GM18870 (cell line): ENCODE results near the gene NDUFAF5.
"Not testable (repeated sequence)": the region's sequence is repeated elsewhere in the genome, so short reads cannot be mapped to it uniquely, and the experiment has no call there.

Source experiments
- ATAC-seq: cut with Tn5 transposase; IDR thresholded peaks from one replicate; pipeline ENCODE4 v1.9.1; 2021; ENCODE audit warnings: moderate library complexity; ENCODE audit not compliant: unreplicated experiment

The NDUFAF5 gene, protein sequence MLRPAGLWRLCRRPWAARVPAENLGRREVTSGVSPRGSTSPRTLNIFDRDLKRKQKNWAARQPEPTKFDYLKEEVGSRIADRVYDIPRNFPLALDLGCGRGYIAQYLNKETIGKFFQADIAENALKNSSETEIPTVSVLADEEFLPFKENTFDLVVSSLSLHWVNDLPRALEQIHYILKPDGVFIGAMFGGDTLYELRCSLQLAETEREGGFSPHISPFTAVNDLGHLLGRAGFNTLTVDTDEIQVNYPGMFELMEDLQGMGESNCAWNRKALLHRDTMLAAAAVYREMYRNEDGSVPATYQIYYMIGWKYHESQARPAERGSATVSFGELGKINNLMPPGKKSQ

DNA sequence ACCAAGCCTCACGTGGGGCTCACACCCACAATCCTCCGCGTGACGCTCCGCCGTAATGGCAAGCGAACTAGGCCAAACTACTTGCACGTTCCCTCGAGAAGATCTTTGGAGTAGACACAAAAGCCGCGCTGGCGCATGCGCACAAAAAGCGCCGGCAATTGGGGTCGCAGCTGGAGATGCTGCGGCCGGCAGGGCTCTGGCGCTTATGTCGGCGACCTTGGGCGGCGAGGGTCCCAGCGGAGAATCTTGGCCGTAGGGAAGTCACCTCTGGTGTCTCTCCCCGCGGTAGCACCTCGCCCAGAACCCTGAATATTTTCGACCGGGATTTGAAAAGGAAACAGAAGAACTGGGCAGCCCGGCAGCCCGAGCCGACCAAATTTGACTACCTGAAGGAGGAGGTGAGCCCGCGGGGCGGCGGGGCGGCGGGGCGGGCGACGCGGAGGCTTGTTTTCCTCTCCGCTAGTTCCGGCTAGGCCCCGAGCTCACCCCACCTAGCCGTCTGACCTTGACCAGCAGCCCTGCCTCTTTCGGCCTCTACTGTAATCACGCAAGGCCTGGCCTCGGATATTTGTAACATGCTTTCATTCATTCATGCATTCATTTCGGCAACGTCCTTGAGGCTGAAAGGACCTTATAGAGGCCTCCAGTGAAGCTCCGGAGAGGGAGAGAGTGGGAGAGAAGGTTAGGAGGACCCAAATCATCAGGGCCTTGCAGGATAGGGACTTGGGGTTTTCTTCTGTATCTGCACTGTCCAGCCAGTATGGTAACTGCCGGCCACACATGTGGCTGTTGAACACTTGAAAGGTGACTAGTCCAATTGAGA lies at the start of gene NDUFAF5, which contains the start of gene ESF1:
Gene NDUFAF5, plus strand, starts transcription at position 136 of the 823 bp plus-strand sequence. Its CDS starts 41 bp downstream, at position 177.
Gene ESF1, minus strand, starts transcription at position 27 of the 823 bp plus-strand sequence. CDS start 1,779 bp downstream, outside the sequence.
- ATAC-seq: peak; percentile 96

DNA sequence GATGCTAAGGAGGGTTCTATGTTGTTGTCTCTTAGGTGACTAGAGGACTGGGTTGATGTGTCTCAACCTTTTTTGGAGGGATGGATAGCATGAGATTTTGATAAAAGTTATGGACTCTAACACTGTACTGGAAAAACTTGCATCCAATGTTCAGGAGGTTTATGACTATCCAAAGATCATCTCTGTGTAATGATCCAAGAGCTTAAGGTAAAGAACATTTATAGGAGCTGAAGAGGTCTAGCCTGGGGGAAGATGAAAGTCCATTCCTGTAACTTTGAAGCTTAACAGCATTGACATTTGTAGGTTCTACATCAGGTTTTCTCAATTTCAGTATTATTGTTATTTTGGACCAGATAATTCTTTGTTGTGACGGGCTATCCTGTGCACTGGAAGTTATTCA lies 49.0 kb upstream of the NDUFAF5 start:
- no peak for ATAC-seq

DNA sequence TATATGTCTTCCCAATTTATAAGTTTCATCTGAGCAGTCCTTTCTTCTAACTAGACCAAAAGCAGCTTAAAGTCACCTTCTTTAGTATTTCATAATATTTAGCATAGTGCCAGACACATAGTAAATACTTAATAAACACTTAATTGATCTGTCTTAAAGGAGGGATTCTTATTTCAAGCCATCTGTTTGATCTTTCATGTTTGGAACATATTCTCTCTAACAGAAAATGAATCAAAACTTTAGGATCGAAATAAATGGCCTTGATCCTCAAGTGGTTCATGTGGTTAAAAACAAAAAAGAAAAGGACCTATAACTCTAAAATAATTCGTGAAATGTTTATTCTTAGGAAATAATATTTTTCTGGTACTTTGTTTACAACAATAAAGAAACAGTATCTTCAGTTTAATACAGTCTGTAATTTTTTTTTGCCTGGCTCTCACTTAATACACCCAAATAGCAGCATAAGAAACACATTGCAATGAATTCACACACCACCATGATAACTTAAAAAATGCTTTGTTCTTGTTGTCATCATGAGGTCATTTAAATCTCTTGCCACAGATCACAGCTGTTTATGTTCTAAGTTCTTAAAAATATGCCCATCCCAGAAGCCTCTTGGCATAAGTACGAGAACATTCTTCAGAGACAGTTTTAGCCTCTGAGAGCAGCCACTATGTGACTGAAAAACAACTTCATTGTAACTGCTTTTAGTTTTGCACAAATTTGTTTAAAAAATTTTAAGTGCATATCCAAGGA lies 48.2 kb upstream of the NDUFAF5 start:
- no peak for ATAC-seq

DNA sequence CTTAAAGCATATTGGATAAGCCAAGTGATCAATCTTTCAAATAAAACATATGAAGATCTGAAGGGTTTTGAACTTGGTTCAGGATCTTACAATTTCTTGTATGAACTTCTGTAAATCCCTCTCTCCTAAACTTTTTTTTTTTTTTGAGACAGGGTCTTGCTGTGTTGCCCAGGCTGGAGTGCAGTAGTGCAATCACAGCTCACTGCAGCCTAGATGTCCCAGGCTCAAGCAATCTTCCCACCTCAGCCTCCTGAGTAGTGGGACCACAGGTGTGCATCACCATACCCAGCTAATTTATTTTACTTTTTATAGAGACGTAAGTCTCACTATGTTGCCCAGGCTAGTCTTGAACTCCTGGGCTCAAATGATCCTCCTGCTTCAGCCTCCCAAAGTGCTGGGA lies 46.6 kb upstream of the NDUFAF5 start:
- not testable (repeated sequence) for ATAC-seq

DNA sequence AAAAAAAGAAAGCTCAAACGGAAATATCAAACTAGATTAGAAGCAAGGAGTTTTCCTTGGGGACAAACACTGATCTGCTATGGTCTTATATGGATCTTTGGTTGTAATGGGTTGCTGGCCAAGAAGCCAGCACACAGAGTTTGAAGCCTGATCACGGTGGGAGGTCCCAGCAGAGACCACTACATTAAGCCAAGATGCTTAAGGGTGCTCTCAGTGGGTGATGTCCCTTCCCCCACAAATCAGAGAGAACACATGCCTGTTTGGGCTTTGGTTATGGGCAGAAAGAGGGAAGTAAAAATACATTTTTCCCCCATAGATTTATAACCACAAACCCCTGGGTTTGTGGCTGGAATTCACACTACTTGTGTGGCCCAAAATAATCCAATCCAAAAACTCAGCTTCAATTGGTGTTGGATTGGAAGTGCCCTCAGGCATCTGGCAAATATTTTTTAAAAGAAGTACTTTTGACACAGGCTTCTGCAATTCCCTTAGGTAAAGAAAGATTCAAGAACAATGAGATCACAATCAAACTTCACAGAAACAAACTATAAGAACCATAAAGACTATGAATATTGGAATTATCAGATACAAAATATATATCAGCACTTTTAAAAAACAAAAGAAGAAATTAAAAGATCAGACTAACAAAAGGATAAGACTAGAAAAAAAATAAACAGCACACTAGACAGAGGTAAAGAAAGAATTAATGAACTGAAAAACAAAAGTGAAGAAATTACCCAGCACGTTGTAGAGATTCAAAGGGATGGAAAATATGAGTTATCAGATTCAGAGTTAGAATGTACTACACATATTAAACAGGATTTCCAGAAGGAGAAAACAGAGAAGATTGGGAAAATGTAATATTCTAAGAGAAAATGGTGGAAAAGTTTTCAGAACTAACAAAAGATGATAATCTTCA lies 44.8 kb upstream of the NDUFAF5 start:
- no peak for ATAC-seq

DNA sequence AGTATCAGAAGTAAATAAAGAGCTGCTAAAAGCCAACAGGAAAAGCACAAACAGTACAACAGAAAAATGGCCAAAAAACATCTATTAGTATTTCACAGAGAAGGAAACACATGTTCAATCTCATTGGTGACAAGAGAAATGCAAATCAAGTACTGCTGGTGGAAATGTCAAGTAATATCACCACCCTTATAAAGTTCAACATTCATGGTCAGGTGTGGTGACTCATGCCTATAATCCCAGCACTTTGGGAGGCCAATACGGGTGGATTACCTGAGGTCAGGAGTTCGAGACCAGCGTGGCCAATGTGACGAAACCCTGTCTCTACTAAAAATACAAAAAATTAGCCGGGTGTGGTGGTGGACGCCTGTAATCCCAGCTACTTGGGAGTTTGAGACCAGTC lies 42.9 kb upstream of the NDUFAF5 start:
- no peak for ATAC-seq

DNA sequence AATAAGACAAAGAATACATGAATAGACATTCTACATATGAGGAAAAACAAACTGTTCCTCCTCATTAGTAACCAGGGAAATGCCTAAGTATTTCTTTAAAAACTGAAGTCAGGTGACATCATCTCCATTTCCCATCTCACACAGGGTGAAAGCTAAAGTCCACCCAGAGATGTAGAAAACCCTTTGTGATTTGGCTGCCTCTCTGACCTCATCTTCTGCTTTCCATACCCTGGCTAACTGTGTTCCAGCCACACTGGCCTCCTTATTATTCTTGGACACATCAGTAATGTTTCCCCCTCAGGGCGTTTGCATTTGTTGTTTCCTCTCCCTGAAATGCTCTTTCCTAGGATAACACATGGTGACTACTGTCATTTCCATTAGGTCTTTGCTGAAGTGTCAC lies 40.5 kb upstream of the NDUFAF5 start:
- ATAC-seq: no peak

DNA sequence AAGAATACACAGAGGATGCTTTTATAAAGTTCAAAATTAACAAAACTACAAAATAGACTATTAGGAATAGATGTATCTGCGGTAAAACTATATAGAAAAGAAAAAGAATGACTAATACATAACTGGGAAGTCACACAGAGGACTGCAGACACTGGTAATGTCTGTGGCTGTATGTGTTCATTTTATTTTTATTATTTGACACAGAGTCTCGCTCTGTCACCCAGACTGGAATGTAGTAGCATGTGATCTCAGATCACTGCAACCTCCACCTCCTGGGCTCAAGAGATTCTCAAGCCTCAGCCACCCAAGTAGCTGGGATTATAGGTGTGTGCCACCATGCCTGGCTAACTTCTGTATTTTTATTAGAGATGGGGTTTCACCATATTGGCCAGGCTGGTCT lies 39.0 kb upstream of the NDUFAF5 start:
- ATAC-seq: no peak

DNA sequence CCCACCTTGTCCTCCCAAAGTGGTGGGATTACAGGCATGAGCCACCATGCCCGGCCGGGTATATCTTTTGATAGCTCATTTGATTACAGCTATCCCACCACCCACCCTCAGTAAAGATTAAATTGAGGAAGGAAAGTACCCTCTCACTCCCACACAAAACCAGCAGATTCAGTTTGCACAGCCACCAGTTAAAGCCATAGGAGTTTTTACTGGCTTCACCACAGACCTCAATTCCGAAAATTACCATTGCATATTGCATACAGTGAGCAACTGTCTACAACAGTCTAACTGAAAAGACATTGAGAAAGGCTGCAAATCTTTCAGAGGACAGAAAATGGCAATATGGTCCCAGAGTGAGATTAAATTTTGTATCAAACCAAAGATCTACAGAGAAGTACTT lies 35.0 kb upstream of the NDUFAF5 start:
- ATAC-seq: no peak

DNA sequence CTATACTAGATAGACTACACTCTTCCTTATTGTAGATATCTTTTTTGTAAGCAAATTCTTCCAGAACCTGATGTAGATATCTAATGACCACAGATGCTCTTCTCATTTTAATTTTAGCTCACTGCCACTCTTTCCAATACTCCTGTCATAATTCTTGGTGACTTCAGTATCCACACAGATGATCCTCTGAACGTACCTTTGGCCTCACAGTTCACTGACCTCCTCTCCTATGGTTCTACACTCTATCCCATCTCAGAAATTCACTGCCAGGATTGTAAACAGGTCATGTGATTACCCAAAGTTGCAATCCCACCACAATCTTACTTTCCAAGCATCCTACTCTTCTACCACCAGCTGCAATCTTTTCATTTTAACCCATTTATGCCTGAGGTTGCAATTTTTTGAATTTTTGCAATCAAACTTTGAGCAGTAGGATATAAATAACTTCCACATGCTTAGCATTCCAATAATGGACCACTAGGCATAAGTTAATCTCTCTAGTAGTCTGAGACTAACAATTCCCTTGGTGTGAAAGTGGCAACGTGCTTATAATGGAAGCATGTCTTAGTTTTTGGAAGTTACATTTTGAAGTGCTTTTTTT lies 31.3 kb upstream of the NDUFAF5 start:
- ATAC-seq: no peak

DNA sequence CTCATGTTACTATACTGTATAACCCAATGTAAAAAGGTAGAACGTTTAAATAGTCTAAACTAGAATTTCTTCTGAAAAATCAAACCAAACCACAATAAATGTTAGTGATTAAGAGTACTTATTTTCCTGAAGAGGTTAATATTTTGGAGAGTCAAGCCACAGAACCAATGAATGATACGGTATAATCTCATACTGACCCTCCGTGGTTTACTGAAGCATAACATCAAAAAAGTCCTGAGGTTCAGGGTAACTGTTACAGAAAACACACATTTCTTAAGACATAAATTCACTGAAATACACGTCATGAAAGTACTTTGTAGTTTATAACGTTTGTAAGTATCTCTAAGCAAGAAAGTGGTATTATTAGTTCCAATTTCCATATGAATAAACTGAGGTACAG lies 29.0 kb upstream of the NDUFAF5 start:
- no peak for ATAC-seq

DNA sequence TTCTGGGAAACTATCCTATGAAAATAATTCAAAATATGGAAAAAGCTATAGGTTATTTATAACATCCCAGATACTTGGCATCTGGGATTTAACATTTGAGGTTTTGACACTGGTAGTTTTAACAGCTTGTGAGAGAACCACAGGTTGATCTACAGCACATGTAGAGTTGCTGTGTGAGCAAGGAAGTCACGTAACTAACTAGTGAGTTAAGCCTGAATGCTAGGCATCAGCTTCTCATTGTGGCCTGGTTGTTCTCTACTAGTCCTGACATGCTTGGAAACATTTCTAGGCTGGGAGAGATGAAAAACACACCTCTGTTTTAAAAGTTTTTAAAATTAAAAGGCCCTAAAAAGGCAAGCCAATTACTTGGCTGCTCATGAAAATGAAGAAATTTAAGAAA lies 28.3 kb upstream of the NDUFAF5 start:
- ATAC-seq: no peak

DNA sequence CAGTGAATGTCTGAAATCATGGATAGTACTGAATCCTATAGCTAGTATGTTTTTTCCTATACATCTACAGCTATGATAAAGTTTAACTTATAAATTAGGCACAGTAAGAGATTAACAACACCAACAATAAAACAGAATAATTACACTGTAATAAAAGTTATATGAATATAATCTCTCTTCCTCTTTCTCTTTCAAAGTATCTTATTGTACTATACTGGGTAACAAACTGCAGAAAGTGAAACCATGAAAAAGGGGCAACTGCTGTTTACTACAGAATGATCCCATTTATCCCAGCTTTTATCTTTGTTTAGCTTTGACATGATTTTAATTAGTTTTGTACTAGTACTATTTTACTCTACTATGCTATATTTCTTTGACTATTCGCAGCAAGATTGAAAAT lies 25.9 kb upstream of the NDUFAF5 start:
- ATAC-seq: no peak

DNA sequence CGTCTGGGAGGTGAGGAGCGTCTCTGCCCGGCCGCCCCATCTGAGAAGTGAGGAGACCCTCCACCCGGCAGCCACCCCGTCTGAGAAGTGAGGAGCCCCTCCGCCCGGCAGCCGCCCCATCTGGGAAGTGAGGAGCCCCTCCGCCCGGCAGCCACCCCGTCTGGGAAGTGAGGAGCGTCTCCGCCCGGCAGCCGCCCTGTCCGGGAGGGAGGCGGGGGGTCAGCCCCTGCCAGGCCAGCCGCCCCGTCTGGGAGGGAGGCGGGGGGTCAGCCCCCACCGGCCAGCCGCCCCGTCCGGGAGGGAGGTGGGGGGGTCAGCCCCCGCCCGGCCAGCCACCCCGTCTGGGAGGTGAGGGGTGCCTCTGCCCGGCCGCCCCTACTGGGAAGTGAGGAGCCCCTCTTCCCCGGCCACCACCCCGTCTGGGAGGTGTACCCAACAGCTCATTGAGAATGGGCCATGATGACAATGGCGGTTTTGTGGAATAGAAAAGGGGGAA lies 24.3 kb upstream of the NDUFAF5 start:
- not testable (repeated sequence) for ATAC-seq

DNA sequence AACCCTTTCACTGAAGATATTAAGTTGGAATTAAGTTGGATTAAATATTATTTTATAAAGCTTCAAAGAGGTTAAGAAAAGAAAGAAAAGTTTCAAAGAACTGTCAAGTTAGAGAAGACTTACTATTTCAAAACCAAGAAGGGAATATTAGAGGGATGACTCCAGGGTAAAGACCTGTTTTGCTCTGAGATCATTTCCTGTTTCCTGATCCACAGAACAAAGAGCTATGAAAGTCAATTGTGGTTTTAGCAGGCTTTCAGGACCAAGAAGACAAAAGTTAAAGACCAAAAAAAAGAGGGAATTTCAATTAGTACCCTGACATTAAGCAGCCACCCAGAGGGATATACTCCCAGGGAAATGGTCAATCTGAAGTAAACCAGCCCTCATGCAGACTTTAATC lies 19.5 kb upstream of the NDUFAF5 start:
- no peak for ATAC-seq

DNA sequence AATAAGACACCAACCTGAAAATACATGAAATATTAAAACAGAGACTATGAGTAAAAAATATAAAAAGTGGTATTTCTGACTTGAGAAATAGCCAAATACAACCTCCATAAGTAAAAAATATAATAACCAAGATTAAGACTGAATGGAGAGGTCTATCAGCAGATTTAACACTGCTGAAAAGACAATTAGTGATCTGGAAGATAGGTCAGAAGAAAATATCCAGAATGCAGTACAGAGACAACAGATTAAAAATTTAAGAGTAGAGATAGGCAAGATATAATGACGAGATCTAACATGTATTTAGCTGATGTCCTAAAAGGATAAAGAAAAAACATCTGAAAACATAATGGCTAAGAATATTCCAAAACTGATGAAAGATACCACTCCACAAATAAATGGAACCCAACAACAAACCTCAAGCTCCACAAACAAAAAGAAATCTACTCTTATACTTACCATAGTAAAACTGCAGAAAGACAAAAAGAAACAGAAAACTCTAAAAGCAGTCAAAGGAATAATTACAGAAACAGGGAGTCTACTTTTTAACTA lies 18.9 kb upstream of the NDUFAF5 start:
- no peak for ATAC-seq

DNA sequence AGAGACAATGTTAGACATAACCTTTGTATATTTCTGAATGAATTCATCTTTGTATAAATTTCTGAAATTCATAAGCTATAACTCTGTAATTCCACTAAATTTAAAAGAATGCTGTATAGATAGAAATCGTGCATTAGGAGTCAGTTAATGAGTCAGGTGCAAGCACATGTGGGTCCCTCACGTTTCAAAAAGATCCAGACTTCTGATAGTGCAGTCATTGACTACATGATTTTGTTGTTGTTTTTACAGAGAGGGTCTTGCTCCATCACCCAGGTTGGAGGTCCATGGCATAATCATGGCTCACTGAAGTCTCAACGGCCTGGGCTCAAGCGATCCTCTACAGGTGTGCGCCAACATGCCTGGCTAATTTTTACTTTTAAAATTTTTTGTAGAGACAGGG lies 14.7 kb upstream of the NDUFAF5 start:
- no peak for ATAC-seq

DNA sequence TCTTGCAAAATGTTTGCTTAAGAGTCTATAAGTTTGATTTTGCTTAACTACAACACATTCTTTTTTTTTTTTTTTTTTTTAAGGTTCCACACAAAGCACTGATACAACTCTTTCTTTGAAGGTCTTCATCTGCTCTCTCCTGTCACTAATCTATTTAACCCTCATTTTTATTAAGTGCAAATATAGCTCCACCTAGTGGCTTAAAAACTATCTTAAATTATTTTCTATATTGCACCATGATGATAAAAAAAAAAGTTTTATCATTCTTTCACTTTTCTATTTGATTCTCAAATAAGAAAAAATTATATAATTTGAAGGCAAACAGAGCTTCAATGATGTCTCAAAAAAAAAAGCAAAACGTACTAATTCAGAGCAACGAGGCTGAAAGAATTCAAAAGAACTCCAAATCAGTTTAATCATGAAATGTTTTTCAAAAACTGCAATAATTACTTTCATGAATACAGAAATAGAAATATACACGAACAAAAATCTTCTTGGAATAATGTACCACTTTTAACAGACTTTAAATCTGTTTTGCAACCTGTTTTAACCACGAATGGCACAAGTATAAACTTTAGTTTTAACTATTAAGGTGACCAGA lies 12.9 kb upstream of the NDUFAF5 start:
- peak; percentile 45 for ATAC-seq

DNA sequence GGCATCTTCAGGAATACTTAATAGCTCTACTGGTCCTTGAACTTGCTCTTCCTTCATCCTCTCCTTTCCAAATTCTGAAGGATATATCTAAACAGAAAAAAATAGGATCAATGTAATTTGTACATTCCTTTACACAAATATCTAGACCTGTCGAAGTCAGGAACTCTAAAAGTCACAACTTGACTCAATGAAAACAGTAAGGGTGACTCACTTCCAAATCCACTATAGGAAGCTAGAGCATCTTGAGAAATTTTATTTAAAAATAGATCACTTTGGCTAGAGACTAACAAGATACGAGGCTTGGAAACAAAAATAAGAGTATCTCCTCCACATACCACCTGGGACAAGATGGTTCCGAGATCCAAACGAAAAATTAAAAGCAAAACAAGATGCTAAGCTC lies 12.3 kb upstream of the NDUFAF5 start:
- no peak for ATAC-seq
